Measurements from ENCODE around the gene SH2D3C. TPM values are rescaled to one million over a fixed set of nuclear protein-coding genes. Genes with fewer than 3 reads are reported as not detected.

Gene SH2D3C
- total RNA-seq, 1 donor from 2014 or later = 85.3 TPM

GRCh38 chr9:127769101-127769500 is 9.4 kb downstream of the SH2D3C start:
- Histone ChIP-seq H3K9me3 (no peaks in the 10 kb centered on the region), H3K27ac (peak overlapping the region; percentile 86), H3K4me1 (peaks cover 32% of the 10 kb centered on the region), H3K27me3 (no peaks in the 10 kb centered on the region), H3K36me3 (no peaks in the 10 kb centered on the region), H3K4me3 (peak overlapping the region; percentile 67)
- intact Hi-C loops (cut with DNase I) = no loop called here
- no peak for DNase-seq
- ATAC-seq = no peak
- no peak for TF ChIP-seq CTCF (IDR thresholded peaks at IDR 0.05)

GRCh38 chr9:127768698-127769097 is 9.8 kb downstream of the SH2D3C start:
- Histone ChIP-seq H3K36me3 (no peaks in the 10 kb centered on the region), H3K27ac (peak overlapping the region; percentile 86), H3K4me1 (peaks cover 32% of the 10 kb centered on the region), H3K4me3 (peak overlapping the region; percentile 67), H3K9me3 (no peaks in the 10 kb centered on the region), H3K27me3 (no peaks in the 10 kb centered on the region)
- no peak for DNase-seq
- intact Hi-C loops (cut with DNase I) = no loop called here
- no peak for TF ChIP-seq CTCF (IDR thresholded peaks at IDR 0.05)
- no peak for ATAC-seq

- ATAC-seq (no peak), DNase-seq (no peak)
- H3K9me3 ChIP-seq = no peaks in the 10 kb centered on the region
- H3K27me3 ChIP-seq = no peaks in the 10 kb centered on the region
- no peaks in the 10 kb centered on the region for H3K36me3 ChIP-seq
- no peak for TF ChIP-seq CTCF (IDR thresholded peaks at IDR 0.05)
- peak overlapping the region; percentile 67 for H3K4me3 ChIP-seq
- intact Hi-C loops (cut with DNase I) = no loop called here
- peaks cover 32% of the 10 kb centered on the region for H3K4me1 ChIP-seq
- H3K27ac ChIP-seq = peak overlapping the region; percentile 86
Measured at GRCh38 chr9:127767909-127768331, 10.5 kb downstream of the SH2D3C start.

GRCh38 chr9:127767410-127767809 is 11.1 kb downstream of the SH2D3C start:
- no peak for TF ChIP-seq CTCF (IDR thresholded peaks at IDR 0.05)
- intact Hi-C loops (cut with DNase I) = no loop called here
- Histone ChIP-seq H3K27me3 (no peaks in the 10 kb centered on the region), H3K27ac (peak overlapping the region; percentile 86), H3K9me3 (no peaks in the 10 kb centered on the region), H3K4me1 (peaks cover 36% of the 10 kb centered on the region), H3K36me3 (no peaks in the 10 kb centered on the region), H3K4me3 (peak overlapping the region; percentile 67)
- no peak for DNase-seq
- ATAC-seq = no peak

GRCh38 chr9:127765418-127765817 is 13.0 kb downstream of the SH2D3C start:
- no peak overlapping the region for H3K4me3 ChIP-seq
- H3K36me3 ChIP-seq = no peaks in the 10 kb centered on the region
- DNase-seq (no peak), ATAC-seq (no peak)
- intact Hi-C loops (cut with DNase I) = no loop called here
- H3K27ac ChIP-seq = peak overlapping the region; percentile 84
- no peak for TF ChIP-seq CTCF (IDR thresholded peaks at IDR 0.05)
- H3K27me3 ChIP-seq = no peaks in the 10 kb centered on the region
- H3K4me1 ChIP-seq = peaks cover 25% of the 10 kb centered on the region
- H3K9me3 ChIP-seq = no peaks in the 10 kb centered on the region

- intact Hi-C loops (cut with DNase I) = no loop called here
- peaks cover 16% of the 10 kb centered on the region for H3K4me1 ChIP-seq
- no peaks in the 10 kb centered on the region for H3K27me3 ChIP-seq
- no peaks in the 10 kb centered on the region for H3K36me3 ChIP-seq
- peak overlapping the region; percentile 84 for H3K27ac ChIP-seq
- peak; percentile 81 for ATAC-seq
- TF ChIP-seq CTCF (IDR thresholded peaks at IDR 0.05) = peak; percentile 53
- no peaks in the 10 kb centered on the region for H3K9me3 ChIP-seq
- peak; percentile 79 for DNase-seq
- no peak overlapping the region for H3K4me3 ChIP-seq
Measured at GRCh38 chr9:127763918-127764384, 14.5 kb downstream of the SH2D3C start.
